Superior temporal gyrus (tissue), 1 donor: ENCODE measurements around the gene HSFY1.
"Not testable (repeated sequence)": the region's sequence is repeated elsewhere in the genome, so short reads cannot be mapped to it uniquely, and the experiment has no call there.

Experiments used
- DNase-seq: peaks from one replicate; pipeline ENCODE4 v3.0.0-alpha.2; 2016; ENCODE audit errors: extremely low spot score

HSFY1 gene

GRCh38 chrY:18546420-18546819 is at the start of gene HSFY1:
HSFY1 (plus strand) TSS chrY:18546720; CDS start chrY:18546788, 68 bp downstream.
- not testable (repeated sequence) for DNase-seq

DNA sequence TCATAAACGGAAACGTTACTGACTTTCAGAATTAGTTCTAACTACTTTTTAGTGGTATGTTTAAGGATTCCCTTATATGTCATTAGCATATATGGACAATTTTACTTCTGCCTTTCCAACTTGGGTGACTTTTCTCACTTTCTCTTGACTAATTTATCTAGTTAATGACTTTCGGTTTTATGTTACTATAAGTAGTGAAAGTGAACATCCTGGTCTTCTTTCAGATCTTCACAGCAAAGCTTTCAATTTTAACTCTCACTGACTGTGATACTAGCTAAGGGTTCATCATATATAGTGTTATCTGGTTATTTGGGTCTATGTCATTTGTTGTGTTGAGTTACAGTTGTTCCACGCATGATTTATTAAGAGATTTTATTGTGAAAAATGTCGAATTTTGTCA is 42.3 kb upstream of the HSFY1 start:
- DNase-seq = not testable (repeated sequence)

DNA sequence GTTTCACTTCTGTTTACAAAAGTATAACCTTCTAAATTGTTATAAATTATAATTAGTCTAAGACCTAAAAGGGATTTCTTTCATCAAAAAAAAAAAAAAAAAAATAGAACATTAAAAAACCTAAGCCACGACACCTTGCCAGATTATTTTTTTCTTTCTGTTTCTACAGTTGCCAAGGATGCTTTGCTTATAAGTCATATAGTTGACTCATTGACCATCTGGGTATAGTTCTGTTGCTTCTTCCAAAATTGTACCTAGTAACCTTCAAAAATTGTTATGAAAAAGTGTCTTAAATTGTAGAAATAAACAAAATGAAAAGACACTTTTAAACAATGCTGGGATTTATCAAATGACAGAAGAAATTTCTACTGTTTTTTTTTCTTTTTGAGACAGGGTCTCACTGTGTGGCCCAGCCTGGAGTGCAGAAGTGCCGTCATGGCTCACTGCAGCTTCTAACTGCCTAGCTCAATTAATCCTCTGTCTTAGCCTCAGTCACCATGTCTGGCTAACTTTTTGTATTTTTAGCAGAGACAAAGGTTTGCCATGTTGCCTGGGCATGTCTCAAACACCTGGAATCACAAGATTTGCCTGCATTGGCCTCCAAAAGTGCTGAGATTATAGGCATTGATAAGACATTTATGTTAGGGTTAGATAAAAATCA is 15.4 kb upstream of the HSFY1 start:
- not testable (repeated sequence) for DNase-seq

GRCh38 chrY:18538952-18539351 is 7.6 kb upstream of the HSFY1 start:
- DNase-seq = not testable (repeated sequence)

DNA sequence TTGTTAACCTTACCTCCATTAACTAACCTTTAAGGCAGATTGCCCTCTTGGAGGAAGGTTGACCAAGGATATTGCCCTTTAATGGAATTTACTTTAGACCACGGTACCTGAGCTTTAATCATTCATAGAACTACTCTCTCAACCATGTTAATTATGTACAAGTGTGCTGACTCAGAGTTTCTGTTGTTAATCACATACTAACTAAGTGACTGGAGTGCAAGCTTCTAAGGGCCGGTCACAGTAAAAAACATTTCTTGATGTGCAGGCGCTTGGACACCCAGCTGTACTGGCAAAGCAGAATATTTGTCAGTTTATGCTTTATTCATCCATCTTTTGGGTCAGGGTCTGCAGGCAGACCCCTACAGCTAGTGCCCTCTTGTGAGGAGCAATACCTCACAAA is 6.6 kb downstream of the HSFY1 start:
- not testable (repeated sequence) for DNase-seq

DNA sequence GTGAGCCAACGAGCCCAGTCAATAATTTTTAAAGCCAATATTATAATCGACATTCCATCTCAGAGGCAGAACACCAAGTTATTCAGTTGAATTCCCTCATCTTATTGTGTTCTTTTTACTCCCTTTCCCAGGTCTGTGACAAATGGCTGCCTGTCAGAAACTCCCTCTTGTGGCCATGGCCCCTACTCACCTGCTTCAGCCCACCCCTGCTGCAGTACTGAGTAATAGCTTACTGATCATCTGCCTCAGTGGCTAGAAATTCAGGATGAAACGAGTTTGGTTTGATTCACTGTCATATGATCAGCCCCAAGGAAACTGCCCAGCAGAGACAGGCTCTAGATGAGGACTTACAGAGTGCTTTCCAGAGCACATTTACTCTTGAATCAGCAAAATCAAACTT is 19.4 kb downstream of the HSFY1 start:
- DNase-seq = not testable (repeated sequence)
